Measurements from ENCODE around the gene CCDC169.
A peak's percentile ranks its signal among the peaks of the same experiment; 100 is the strongest.
"Not testable (repeated sequence)": the region's sequence is repeated elsewhere in the genome, so short reads cannot be mapped to it uniquely, and the experiment has no call there.

CCDC169 gene

GRCh38 chr13:36297366-36298338, at the start of gene CCDC169:
Gene CCDC169, minus strand, starts transcription at chr13:36297814. Its CDS starts 95 bp downstream, at chr13:36297719.
- DNase-seq (ENCODE audit: low read depth in 2 of 2): peak; percentile 23 to 43

DNA sequence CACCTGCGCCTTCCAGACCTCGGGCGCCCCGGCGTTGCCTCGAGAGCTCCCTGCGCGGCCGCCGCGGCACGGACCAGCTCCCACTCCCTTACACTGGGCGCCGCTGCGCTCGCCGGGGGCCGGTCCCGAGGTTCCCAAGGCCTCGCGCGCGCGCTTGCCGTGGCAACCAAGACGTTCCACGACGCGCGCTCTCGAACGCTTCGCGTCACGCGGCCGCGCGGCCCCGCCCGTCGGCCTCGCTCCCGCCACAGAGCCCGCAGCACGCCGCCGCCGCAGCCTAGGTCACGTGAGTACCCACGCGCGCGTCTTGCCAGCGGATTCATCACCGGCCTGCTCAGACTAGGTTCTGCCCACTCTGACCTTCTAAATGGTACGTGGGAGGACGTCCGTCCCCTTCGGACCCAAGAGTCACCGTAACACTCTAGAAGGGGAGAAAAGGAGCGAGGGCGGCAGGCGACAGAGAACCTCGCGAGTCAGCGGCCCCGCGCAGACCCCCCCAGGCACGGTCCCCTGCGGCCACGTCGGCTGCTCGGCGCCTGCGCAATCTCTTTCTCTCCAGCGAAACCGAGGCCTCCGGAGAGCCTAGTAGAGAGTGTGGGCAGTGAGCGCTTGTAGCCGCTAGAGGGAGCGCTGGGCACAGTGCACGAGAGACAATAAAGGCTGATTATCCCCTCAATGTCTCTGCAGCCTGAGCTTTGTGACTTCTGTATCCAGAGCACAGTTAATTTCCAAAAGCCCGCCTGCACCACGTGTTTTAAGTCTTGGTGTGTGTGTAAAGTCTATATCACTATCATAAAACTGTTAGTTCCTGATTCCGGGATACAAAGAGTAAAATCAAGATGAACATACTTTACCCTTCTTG, 48.8 kb upstream of the CCDC169 start, which contains the start of gene SPART:
Gene SPART (minus strand): TSS at position 173 of the 862 bp plus-strand sequence. CDS start 10,564 bp downstream, outside the sequence.
- peak; percentile 78 to 80 for DNase-seq (ENCODE audit: low read depth in 2 of 2)

DNA sequence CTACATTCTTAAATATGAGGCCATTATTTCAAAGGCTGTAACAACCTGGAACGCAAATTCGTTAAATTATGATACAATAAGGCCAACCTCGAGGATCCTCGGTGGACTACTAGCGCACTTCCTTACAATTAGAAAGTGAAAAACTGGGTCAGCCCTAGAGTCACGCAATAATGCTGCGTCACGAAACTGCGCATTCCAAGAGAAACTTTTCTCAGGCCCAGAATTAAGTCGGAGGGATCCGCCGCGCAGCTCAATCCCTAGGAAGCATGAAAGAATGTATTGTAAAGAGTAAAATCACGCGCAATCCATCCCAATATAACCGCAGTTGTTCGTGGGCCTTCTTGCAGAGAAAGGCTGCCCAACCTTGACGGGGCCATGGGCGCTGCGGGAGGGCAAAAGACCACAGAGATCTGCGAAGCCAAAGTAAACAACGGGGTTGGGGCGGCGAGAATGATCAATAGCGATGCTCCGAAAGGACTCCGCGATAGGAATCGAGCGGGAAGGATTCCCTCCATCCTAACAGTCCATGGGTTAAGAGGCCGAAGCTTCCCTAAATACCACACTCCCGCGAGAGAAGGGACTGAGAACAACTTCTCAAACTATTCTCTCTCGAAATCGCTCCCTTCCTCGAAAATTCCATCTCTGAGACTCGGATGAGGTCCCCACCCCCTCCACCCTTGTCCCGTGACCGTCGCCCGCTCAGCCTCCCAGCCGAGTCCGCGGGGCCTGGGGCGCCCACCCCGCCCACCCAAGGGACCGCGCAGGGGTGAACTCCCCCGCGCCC, 48.0 kb upstream of the CCDC169 start:
- DNase-seq (ENCODE audit: low read depth in 2 of 2): peak; percentile 5 to 16

GRCh38 chr13:36344886-36345437, 47.3 kb upstream of the CCDC169 start:
- no peak for DNase-seq (ENCODE audit: low read depth in 2 of 2)

- no peak for DNase-seq (ENCODE audit: low read depth in 2 of 2)
Observed at GRCh38 chr13:36344173-36344572, 46.6 kb upstream of the CCDC169 start.

DNA sequence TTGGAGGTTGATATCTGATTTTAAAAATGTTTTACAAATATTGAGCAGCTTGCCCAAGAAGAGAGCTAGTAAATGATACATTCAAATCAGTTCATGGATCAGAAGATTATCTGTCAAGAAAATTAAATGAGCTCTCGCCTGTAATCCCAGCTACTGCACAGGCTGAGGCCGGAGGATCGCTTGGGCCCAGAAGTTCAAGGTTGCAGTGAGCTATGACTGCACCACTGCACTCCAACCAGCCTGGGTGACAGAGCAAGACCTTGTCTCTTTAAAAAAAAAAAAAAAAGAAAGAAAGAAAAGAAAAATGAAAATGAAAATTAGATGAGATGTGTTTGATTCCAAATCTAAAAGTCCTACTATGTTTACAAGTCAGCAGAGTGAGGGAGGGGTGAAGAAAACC, 46.2 kb upstream of the CCDC169 start:
- DNase-seq (ENCODE audit: low read depth in 2 of 2): no peak

- DNase-seq (ENCODE audit: low read depth in 2 of 2): no peak
Observed at GRCh38 chr13:36342715-36343114, 45.1 kb upstream of the CCDC169 start.

DNA sequence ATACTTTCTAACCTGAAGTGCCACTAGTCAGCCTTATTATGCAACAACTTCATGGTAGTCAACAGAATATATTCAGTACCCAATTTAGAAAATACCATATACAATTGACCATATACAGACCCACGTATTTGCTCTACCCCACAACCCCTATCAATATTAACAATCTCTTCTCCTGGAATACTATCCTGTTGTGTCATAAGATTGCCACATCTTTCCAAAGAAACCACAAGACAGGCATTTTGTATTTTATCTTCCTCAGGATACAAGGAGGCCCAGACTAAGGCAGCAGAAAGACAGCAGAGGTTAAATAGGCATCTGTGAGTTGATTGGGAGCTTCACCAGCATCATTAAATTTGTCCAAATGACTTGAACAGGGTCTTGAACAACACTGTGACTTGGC, 44.1 kb upstream of the CCDC169 start:
- DNase-seq (ENCODE audit: low read depth in 2 of 2): no peak

- no peak for DNase-seq (ENCODE audit: low read depth in 2 of 2)
Observed at GRCh38 chr13:36339600-36340155, 42.1 kb upstream of the CCDC169 start.

- no peak for DNase-seq (ENCODE audit: low read depth in 2 of 2)
Observed at GRCh38 chr13:36337938-36338641, 40.5 kb upstream of the CCDC169 start.

DNA sequence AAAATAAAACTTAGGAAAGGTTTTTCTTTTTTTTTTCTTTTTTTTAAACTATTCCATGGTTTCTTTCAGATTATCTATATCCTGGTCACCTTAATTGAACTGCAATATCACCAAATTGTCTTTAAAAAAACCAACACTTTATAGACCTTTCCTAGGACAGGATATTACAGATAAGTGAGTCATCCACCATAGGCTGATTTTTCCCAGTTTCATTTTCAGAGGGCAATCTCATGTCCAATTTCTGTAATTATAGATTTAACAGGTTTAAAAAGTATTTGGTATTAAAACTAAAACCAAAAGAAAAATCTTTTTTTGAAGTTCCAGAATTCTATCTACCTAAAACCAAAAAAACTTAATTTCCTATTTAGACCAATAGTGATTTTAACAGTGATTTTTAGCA, 35.4 kb upstream of the CCDC169 start:
- DNase-seq (ENCODE audit: low read depth in 2 of 2): no peak

- not testable (repeated sequence) for DNase-seq (ENCODE audit: low read depth in 2 of 2)
Observed at GRCh38 chr13:36332255-36332654, 34.6 kb upstream of the CCDC169 start.

DNA sequence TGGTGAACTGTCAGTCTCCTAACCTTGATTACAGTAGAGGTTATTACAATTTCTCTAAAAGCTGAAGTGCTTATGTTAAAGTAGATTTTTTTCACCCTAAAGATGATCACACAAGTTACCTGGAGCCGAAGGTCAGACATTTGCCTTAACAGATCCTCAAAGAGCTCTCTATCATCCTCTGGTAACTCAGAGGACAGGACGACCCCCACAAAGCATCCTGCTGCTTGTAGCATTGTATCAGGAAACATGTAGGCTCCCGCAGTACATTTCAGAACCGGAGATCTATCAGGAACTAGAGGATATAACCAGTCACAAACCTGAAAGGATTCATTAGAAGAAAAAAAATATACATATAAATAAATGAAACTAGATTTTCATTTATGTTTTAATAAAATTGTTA, 33.7 kb upstream of the CCDC169 start:
- no peak for DNase-seq (ENCODE audit: low read depth in 2 of 2)

- no peak for DNase-seq (ENCODE audit: low read depth in 2 of 2)
Observed at GRCh38 chr13:36329361-36329760, 31.7 kb upstream of the CCDC169 start.

DNA sequence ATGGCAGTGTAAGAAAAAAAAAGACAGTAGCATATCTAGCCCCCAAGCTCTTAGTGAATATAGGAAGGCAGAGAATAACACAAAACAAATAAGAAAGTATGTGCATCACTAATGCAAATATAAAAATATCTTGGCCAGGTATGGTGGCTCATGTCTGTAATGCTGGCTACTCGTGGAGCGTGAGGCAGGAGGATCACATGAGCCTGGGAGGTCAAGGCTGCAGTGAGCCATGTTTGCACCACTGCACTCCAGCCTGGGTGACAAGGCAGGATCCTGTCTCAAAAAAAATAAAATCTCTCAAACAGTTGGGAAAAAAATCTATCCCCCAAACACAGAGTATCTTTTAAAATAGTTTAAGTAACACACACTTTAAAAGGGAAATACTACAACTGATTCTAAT, 31.2 kb upstream of the CCDC169 start:
- DNase-seq (ENCODE audit: low read depth in 2 of 2): no peak

GRCh38 chr13:36325912-36326311, 28.3 kb upstream of the CCDC169 start:
- DNase-seq (ENCODE audit: low read depth in 2 of 2): no peak

- DNase-seq (ENCODE audit: low read depth in 2 of 2): not testable (repeated sequence)
Observed at GRCh38 chr13:36324881-36325280, 27.3 kb upstream of the CCDC169 start.

GRCh38 chr13:36323951-36324566, 26.4 kb upstream of the CCDC169 start:
- DNase-seq (ENCODE audit: low read depth in 2 of 2): no peak

GRCh38 chr13:36323408-36323807, 25.8 kb upstream of the CCDC169 start:
- DNase-seq (ENCODE audit: low read depth in 2 of 2): no peak

GRCh38 chr13:36319793-36320192, 22.2 kb upstream of the CCDC169 start:
- not testable (repeated sequence) for DNase-seq (ENCODE audit: low read depth in 2 of 2)

Data from stimulated activated CD8-positive, alpha-beta memory T cell treated with anti-CD3 and anti-CD28 coated beads, Interleukin-7, amount 100 ng/mL, for 4 hours (primary cell).